ENCODE data around the gene WWOX. TPM values are rescaled to one million over a fixed set of nuclear protein-coding genes. Genes with fewer than 3 reads are reported as not detected.

Gene WWOX
- total RNA-seq, 6 experiments from 2014 or later = 13.0 to 24.3 (median 16.5) TPM

DNA sequence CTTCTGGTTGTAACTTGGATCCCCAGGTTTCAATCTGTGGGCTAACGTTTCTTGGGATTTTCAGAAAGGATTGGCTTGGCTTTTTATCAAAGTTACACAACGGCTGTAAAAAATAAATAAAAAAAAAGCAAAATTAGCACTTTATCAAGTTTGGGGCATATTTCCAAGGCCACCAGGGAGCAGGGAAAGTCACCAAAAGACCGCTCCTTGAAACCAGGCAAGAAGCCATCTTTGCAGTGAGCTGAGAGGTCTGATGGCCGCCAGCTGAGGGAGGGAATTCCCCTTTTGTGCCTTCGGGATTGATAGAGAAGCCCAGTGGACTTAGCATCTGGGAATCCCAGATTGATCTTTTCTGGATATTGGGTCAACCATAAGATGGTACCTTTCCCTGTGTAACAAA lies 192.2 kb downstream of the WWOX start:
- Histone ChIP-seq H3K4me3 (no peak overlapping the region), H3K36me3 (no peaks in the 10 kb centered on the region), H3K9me3 (no peaks in the 10 kb centered on the region), H3K27ac (peak overlapping the region in 1 of 3 donors; percentile 81), H3K4me1 (peaks cover 0 to 41% (median 11%) of the 10 kb centered on the region in 4 donors), H3K27me3 (no peaks in the 10 kb centered on the region)
- intact Hi-C loops (cut with DNase I) = no loop called here
- TF ChIP-seq POLR2A (IDR thresholded peaks at IDR 0.05) = no peak
- TF ChIP-seq, protein P1, sequence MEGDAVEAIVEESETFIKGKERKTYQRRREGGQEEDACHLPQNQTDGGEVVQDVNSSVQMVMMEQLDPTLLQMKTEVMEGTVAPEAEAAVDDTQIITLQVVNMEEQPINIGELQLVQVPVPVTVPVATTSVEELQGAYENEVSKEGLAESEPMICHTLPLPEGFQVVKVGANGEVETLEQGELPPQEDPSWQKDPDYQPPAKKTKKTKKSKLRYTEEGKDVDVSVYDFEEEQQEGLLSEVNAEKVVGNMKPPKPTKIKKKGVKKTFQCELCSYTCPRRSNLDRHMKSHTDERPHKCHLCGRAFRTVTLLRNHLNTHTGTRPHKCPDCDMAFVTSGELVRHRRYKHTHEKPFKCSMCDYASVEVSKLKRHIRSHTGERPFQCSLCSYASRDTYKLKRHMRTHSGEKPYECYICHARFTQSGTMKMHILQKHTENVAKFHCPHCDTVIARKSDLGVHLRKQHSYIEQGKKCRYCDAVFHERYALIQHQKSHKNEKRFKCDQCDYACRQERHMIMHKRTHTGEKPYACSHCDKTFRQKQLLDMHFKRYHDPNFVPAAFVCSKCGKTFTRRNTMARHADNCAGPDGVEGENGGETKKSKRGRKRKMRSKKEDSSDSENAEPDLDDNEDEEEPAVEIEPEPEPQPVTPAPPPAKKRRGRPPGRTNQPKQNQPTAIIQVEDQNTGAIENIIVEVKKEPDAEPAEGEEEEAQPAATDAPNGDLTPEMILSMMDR (IDR thresholded peaks at IDR 0.05) = no peak
- DNase-seq = no peak
- ATAC-seq = peak in 1 of 4 donors; percentile 2
- 31% methylated on average over 5 of the region's 5 CpGs for WGBS (ENCODE audit: insufficient coverage, low coverage, low lambda C conversion rate, missing lambda C conversion rate)

GRCh38 chr16:78292086-78292843 lies 192.8 kb downstream of the WWOX start:
- WGBS (ENCODE audit: insufficient coverage, low coverage, low lambda C conversion rate, missing lambda C conversion rate) = 66% methylated on average over 4 of the region's 4 CpGs
- no peaks in the 10 kb centered on the region for H3K27me3 ChIP-seq
- intact Hi-C loops (cut with DNase I) = no loop called here
- no peak for ATAC-seq
- peaks cover 0 to 41% (median 11%) of the 10 kb centered on the region in 4 donors for H3K4me1 ChIP-seq
- TF ChIP-seq POLR2A (IDR thresholded peaks at IDR 0.05) = no peak
- TF ChIP-seq, protein P1 (IDR thresholded peaks at IDR 0.05) = no peak
- DNase-seq = no peak
- no peaks in the 10 kb centered on the region for H3K36me3 ChIP-seq
- H3K27ac ChIP-seq = peak overlapping the region in 2 of 3 donors; percentile 79 to 81
- H3K4me3 ChIP-seq = no peak overlapping the region
- H3K9me3 ChIP-seq = no peaks in the 10 kb centered on the region

- Histone ChIP-seq H3K27ac (peak overlapping the region; percentile 56 to 81 (median 79)), H3K4me3 (no peak overlapping the region), H3K9me3 (no peaks in the 10 kb centered on the region), H3K4me1 (peaks cover 0 to 41% (median 11%) of the 10 kb centered on the region in 4 donors), H3K36me3 (no peaks in the 10 kb centered on the region), H3K27me3 (no peaks in the 10 kb centered on the region)
- WGBS (ENCODE audit: insufficient coverage, low coverage, low lambda C conversion rate, missing lambda C conversion rate) = 14% methylated on average over 1 of the region's 1 CpG
- intact Hi-C loops (cut with DNase I) = no loop called here
- peak; percentile 87 to 91 (median 90) for ATAC-seq
- TF ChIP-seq, protein P1 (IDR thresholded peaks at IDR 0.05) = no peak
- DNase-seq = peak; percentile 53 to 79 (median 64)
Observed at GRCh38 chr16:78292844-78293380, 193.5 kb downstream of the WWOX start.

DNA sequence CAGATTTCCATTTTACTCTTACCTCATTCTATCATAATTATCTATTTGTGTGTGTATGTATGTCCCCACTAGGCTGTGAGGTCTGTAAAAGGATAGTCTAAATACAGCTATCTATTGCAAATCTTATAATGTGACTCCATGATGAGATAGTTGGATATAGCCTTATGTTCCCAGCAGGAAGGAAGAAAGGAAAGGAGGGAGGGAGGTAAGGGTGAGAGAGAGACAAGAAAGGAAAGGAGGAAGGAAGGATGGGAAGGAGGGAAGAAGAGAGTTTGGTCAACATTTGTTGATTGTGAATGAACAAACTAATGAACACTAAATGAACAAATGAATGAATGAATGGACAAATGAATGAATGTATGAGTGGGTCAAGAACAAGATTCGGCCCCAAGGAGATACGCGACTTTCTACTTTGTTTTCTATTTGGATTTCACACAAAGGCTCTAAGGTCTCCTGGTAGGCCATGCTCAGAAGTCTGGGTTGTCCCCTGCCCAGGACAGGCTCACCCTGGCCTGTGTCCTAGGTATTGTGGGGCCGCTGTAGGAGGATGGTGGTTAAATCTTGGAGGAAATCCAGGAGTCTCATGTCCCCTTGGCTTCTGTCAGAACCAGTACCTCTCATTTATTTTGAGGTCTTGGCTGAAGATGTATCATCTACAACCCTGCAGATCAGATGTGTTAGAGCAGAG lies 195.2 kb downstream of the WWOX start:
- no peak overlapping the region for H3K27ac ChIP-seq
- H3K27me3 ChIP-seq = no peaks in the 10 kb centered on the region
- H3K4me1 ChIP-seq = peaks cover 0 to 39% (median 11%) of the 10 kb centered on the region in 4 donors
- intact Hi-C loops (cut with DNase I) = no loop called here
- H3K36me3 ChIP-seq = no peaks in the 10 kb centered on the region
- DNase-seq (no peak), ATAC-seq (no peak)
- no peak overlapping the region for H3K4me3 ChIP-seq
- 82% methylated on average over 3 of the region's 4 CpGs for WGBS (ENCODE audit: insufficient coverage, low coverage, low lambda C conversion rate, missing lambda C conversion rate)
- no peaks in the 10 kb centered on the region for H3K9me3 ChIP-seq
- TF ChIP-seq POLR2A (IDR thresholded peaks at IDR 0.05) = no peak
- TF ChIP-seq, protein P1 (IDR thresholded peaks at IDR 0.05) = no peak

Data from right lobe of liver (tissue), 6 donors.